ENCODE measurements around the gene OR5AU1. TPM values are rescaled to one million over a fixed set of nuclear protein-coding genes. Genes with fewer than 3 reads are reported as not detected.

The OR5AU1 gene
- total and polyA plus RNA-seq, 2 of the 4 experiments (the other 2 are of a cell fraction) = not detected

DNA sequence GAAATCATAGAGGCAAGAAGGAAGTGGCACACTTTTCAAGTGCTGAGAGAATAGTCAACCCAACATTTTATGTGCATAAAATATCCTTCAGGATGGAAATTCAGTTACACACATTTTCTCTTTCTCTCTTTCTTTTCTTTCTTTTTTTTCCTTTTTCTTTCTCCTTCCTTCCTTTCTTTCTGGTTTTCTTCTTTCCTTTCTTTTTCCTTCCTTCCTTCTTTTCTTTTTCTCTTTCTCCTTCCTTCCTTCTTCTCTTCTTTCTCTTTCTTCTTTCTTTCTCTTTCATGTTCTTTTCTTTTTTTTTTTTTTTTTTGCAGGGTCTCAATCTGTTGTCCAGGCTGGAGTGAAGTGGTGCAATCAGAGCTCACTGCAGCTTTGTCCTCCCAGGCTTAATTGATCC is 38.7 kb upstream of the OR5AU1 start:
- Histone ChIP-seq H2BK15ac (ENCODE audit: low read depth, low read length) (no peak overlapping the region), H3K36me3 (ENCODE audit: control insufficient read depth, insufficient read depth, low read length) (no peaks in the 10 kb centered on the region), H3K23ac (ENCODE audit: low read depth, low read length) (no peak overlapping the region), H2AK9ac (replicated peaks; ENCODE audit: low read depth, low read length, poor library complexity) (no peak overlapping the region), H2BK5ac (ENCODE audit: low read depth, low read length, poor library complexity, severe bottlenecking) (no peak overlapping the region), H3K4ac (ENCODE audit: low read depth, low read length) (no peak overlapping the region), H4K8ac (ENCODE audit: low read depth in 2 of 2, low read length in 2 of 2) (no peak overlapping the region), H2BK20ac (ENCODE audit: low read depth, low read length) (no peak overlapping the region), H4K5ac (ENCODE audit: low read depth, low read length) (no peak overlapping the region), H3K18ac (ENCODE audit: low read depth, low read length) (no peak overlapping the region), H3K4me1 (ENCODE audit: control insufficient read depth, insufficient read depth, low read length) (no peaks in the 10 kb centered on the region), H4K20me1 (ENCODE audit: insufficient read depth, low read length) (no peaks in the 10 kb centered on the region), H3K9me3 (ENCODE audit: control insufficient read depth, insufficient read depth, low read length) (peaks cover 3% of the 10 kb centered on the region; the same call in 1 of the 2 replicates), H3K79me1 (ENCODE audit: low read depth in 1 of 2, low read length in 2 of 2) (no peaks in the 10 kb centered on the region), H2AK5ac (ENCODE audit: low read depth, low read length) (no peak overlapping the region), H3K27me3 (ENCODE audit: control insufficient read depth, insufficient read depth, low read length) (no peaks in the 10 kb centered on the region; the same call in 1 of the 2 replicates), H3K4me3 (ENCODE audit: insufficient read depth, low read depth, low read length) (no peak overlapping the region), H3K27ac (ENCODE audit: insufficient read depth, low read length) (no peak overlapping the region), H4K91ac (ENCODE audit: insufficient read depth, low read depth, low read length) (no peak overlapping the region), H3K14ac (replicated peaks; ENCODE audit: low read depth, low read length) (no peak overlapping the region), H2AFZ (replicated peaks; ENCODE audit: low read length, poor library complexity) (no peak overlapping the region), H3K9me1 (ENCODE audit: insufficient read depth, low read length) (no peaks in the 10 kb centered on the region), H2BK120ac (ENCODE audit: low read depth, low read length) (no peak overlapping the region), H3K4me2 (ENCODE audit: low read depth, low read length) (no peak overlapping the region), H3K56ac (ENCODE audit: extremely low read depth, insufficient read depth, low read length) (no peak overlapping the region), H3K9ac (ENCODE audit: low read depth, low read length) (no peak overlapping the region)
- in situ Hi-C loops (cut with MboI; ENCODE audit: low sequenced_read_pairs) (no loop called here), intact Hi-C loops (cut with micrococcal nuclease) (no loop called here), dilution Hi-C loops (cut with HindIII; ENCODE audit: low sequenced_read_pairs, unreplicated experiment) (no loop called here)
- ChIA-PET CTCF (no interaction called here), POLR2A (ENCODE audit: unreplicated experiment) (no interaction called here)
- no peak for ATAC-seq (ENCODE audit: low read depth)
- no peak for DNase-seq
- BruUV-seq (replicated peaks) = no TSS peak
- TF ChIP-seq SMC3 (IDR thresholded peaks at IDR 0.05; ENCODE audit: low read depth, low read length) = no peak
- no peak for TF ChIP-seq CEBPB (IDR thresholded peaks at IDR 0.05; ENCODE audit: low read depth, low read length)
- TF ChIP-seq ELK1 (IDR thresholded peaks at IDR 0.05; ENCODE audit: borderline replicate concordance, low read depth, low read length) = no peak
- TF ChIP-seq MXI1 (IDR thresholded peaks at IDR 0.05; ENCODE audit: borderline replicate concordance, low read depth, low read length) = no peak
- TF ChIP-seq POLR2A (IDR thresholded peaks at IDR 0.05; ENCODE audit: low read depth, low read length) = no peak
- TF ChIP-seq MAFK (IDR thresholded peaks at IDR 0.05; ENCODE audit: low read depth, low read length) = no peak
- TF ChIP-seq RCOR1 (IDR thresholded peaks at IDR 0.05; ENCODE audit: insufficient replicate concordance, low read length) = no peak
- no peak for TF ChIP-seq FOS (IDR thresholded peaks at IDR 0.05; ENCODE audit: low read depth, low read length)
- TF ChIP-seq CHD1 (IDR thresholded peaks at IDR 0.05; ENCODE audit: low read depth, low read length) = no peak
- TF ChIP-seq BHLHE40 (IDR thresholded peaks at IDR 0.05; ENCODE audit: low read depth, low read length) = no peak
- TF ChIP-seq, protein P1, sequence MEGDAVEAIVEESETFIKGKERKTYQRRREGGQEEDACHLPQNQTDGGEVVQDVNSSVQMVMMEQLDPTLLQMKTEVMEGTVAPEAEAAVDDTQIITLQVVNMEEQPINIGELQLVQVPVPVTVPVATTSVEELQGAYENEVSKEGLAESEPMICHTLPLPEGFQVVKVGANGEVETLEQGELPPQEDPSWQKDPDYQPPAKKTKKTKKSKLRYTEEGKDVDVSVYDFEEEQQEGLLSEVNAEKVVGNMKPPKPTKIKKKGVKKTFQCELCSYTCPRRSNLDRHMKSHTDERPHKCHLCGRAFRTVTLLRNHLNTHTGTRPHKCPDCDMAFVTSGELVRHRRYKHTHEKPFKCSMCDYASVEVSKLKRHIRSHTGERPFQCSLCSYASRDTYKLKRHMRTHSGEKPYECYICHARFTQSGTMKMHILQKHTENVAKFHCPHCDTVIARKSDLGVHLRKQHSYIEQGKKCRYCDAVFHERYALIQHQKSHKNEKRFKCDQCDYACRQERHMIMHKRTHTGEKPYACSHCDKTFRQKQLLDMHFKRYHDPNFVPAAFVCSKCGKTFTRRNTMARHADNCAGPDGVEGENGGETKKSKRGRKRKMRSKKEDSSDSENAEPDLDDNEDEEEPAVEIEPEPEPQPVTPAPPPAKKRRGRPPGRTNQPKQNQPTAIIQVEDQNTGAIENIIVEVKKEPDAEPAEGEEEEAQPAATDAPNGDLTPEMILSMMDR (conservative IDR thresholded peaks at IDR 0.05; ENCODE audit: low read depth, low read length) = no peak
- TF ChIP-seq MAZ (IDR thresholded peaks at IDR 0.05; ENCODE audit: borderline replicate concordance, low read depth, low read length) = no peak
- no peak for TF ChIP-seq RAD21 (IDR thresholded peaks at IDR 0.05; ENCODE audit: low read length)
- no peak for TF ChIP-seq RFX5 (IDR thresholded peaks at IDR 0.05; ENCODE audit: low read depth, low read length)
